ENCODE results near the gene DOCK3.
"Not testable (repeated sequence)": the region's sequence is repeated elsewhere in the genome, so short reads cannot be mapped to it uniquely, and the experiment has no call there.

DOCK3 gene

DNA sequence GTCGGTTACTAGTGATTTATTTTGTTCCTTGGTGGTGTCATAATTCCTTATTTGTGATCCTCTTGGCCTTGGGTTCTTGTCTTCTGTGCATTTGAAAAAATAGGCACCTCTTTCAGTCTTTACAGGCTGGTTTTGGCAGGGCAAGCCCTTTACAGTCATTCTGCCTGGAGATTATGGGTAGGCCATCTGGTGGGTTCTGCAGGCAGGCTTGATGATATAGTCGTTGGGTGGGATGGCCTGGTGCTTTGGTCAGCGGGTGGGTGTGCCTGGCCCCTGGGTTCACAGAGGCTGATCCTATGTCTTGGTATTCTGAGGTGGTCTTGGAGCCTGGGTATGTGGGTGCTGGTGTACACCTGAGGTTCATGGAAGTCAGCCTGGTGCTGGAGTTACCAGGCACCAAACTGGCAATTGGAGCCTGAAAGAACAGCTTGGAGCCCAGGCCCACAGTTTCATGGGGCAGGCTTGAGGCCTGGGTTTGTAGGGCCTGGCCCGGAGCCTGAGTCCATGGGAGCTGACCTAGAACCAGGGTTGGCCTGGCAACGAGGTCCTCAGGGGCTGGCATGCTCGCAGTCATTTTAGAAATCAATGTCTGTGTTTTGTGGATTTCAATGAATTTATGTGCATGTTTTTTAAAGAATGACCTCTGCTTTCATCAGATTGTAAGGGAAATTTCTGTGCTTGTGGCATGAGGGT is 63.3 kb downstream of the DOCK3 start:
- in situ Hi-C loops (cut with HindIII; ENCODE audit: low pct_ligation_motif_present, low pct_unique_long_range_greater_than_20kb, low sequenced_read_pairs) = no loop called here
- no peak for DNase-seq

- no peak for DNase-seq
- in situ Hi-C loops (cut with HindIII; ENCODE audit: low pct_ligation_motif_present, low pct_unique_long_range_greater_than_20kb, low sequenced_read_pairs) = no loop called here
Measured at GRCh38 chr3:50743643-50744042, 68.9 kb downstream of the DOCK3 start.

DNA sequence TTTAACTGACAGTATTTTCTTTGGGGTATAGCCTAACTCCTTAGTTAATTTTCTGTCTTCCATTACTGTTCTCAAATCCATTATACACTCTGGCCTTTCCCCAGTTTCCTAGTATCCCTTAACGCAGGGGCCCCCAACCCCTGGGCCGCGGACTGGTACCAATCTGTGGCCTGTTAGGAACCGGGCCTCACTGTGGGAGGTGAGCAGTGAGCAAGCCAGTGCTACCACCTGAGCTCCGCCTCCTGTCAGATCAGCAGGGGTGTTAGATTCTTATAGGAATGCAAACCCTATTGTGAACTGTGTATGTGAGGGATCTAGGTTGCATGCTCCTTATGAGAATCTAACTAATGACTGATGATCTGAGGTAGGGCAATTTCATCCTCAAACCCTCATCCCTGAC is 75.1 kb downstream of the DOCK3 start:
- no peak for DNase-seq
- in situ Hi-C loops (cut with HindIII; ENCODE audit: low pct_ligation_motif_present, low pct_unique_long_range_greater_than_20kb, low sequenced_read_pairs) = no loop called here

DNA sequence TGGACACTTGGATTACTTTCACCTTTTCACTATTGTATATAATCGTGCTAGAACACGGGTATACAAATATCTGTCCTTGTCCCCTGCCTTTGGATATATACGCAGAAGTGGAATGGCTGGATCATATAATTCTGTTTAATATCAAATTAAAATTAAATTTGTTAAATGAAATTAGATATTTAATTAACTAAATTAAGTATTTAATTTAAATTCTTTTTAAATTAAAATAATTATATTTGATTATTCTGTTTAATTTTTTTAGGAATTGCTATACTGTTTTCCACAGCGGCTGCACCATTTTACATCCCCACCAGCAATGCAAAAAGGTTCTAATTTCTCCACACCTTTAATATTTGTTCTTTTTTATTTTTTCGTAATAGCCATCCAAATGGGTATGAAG is 84.3 kb downstream of the DOCK3 start:
- no peak for DNase-seq
- in situ Hi-C loops (cut with HindIII; ENCODE audit: low pct_ligation_motif_present, low pct_unique_long_range_greater_than_20kb, low sequenced_read_pairs) = no loop called here

GRCh38 chr3:50777680-50778079 is 103.0 kb downstream of the DOCK3 start:
- in situ Hi-C loops (cut with HindIII; ENCODE audit: low pct_ligation_motif_present, low pct_unique_long_range_greater_than_20kb, low sequenced_read_pairs) = no loop called here
- no peak for DNase-seq

DNA sequence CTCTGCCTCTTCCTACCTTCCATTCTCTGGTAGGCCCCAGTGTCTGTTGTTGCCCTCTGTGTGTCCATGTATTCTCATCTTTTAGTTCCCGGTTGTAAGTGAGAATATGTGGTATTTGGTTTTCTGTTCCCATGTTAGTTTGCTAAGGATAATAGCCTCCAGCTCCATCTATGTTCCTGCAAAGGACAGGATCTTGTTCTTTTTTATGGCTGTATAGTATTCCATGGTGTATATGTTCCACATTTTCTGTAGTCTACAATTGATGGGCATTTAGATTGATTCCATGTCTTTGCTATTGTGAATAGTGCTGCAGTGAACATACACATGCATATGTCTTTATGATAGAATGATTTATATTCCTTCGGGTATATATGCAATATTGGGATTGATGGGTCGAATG is 107.0 kb downstream of the DOCK3 start:
- DNase-seq; in situ Hi-C loops (cut with HindIII; ENCODE audit: low pct_ligation_motif_present, low pct_unique_long_range_greater_than_20kb, low sequenced_read_pairs): not testable (repeated sequence)

GRCh38 chr3:50786631-50787030 is 111.9 kb downstream of the DOCK3 start:
- in situ Hi-C loops (cut with HindIII; ENCODE audit: low pct_ligation_motif_present, low pct_unique_long_range_greater_than_20kb, low sequenced_read_pairs) = no loop called here
- no peak for DNase-seq

DNA sequence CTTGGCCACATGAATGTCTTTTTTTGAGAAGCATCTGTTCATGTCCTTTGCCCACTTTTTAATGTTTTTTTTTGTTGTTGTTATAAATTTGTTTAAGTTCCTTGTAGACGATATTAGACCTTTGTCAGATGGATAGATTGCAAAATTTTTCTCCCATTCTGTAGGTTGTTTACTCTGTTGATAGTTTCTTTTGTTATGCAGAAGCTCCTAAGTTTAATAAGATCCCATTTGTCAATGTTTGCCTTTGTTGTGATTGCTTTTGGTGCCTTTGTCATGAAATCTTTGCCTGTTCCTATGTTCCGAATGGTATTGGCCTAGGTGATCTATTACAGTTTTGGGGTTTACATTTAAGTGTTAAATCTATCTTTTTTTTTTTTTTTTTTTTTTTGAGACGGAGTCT is 116.2 kb downstream of the DOCK3 start:
- DNase-seq; in situ Hi-C loops (cut with HindIII; ENCODE audit: low pct_ligation_motif_present, low pct_unique_long_range_greater_than_20kb, low sequenced_read_pairs): not testable (repeated sequence)

GRCh38 chr3:50792568-50792967 is 117.8 kb downstream of the DOCK3 start:
- DNase-seq = no peak
- in situ Hi-C loops (cut with HindIII; ENCODE audit: low pct_ligation_motif_present, low pct_unique_long_range_greater_than_20kb, low sequenced_read_pairs) = no loop called here

DNA sequence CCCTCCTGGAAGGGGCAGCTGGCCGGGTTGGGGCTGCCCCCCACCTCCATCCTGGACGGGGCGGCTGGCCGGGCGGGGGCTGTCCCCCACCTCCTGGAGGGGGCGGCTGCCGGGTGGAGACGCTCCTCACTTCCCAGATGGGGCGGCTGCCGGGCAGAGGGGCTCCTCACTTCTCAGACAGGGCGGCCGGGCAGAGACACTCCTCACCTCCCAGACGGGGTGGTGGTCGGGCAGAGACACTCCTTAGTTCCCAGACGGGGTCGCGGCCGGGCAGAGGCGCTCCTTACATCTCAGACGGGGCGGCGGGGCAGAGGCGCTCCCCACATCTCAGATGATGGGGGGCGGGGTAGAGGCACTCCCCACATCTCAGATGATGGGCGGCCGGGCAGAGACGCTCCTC is 129.1 kb downstream of the DOCK3 start:
- in situ Hi-C loops (cut with HindIII; ENCODE audit: low pct_ligation_motif_present, low pct_unique_long_range_greater_than_20kb, low sequenced_read_pairs); DNase-seq: not testable (repeated sequence)

DNA sequence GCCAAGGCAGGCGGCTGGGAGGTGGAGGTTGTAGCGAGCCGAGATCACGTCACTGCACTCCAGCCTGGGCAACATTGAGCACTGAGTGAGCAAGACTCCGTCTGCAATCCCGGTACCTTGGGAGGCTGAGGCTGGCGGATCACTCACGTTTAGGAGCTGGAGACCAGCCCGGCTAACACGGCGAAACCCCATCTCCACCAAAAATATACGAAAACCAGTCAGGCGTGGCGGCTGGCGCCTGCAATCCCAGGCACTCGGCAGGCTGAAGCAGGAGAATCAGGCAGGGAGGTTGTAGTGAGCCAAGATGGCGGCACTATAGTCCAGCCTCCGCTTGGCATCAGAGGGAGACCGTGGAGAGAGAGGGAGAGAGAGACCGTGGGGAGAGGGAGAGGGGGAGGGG is 129.6 kb downstream of the DOCK3 start:
- DNase-seq; in situ Hi-C loops (cut with HindIII; ENCODE audit: low pct_ligation_motif_present, low pct_unique_long_range_greater_than_20kb, low sequenced_read_pairs): not testable (repeated sequence)

DNA sequence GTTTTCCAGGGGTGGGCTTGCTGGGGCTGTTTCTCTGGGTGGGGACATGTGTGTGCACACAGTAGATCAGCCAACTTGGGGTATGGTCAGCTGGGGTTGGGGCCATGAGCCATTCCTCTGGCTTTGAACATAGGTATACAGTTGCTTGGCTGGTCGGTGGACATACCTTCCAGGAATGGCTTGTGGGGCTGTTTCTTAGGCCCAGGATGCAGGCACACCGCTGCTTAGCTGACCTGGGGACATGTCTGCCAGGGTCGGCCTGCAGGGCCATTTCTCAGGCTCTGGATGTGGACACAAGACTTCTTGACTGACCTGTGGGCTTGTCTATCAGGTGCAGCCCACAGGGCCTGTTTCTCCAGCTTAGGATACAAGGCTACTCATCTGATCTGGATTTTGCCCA is 130.6 kb downstream of the DOCK3 start:
- no peak for DNase-seq
- in situ Hi-C loops (cut with HindIII; ENCODE audit: low pct_ligation_motif_present, low pct_unique_long_range_greater_than_20kb, low sequenced_read_pairs) = no loop called here

- DNase-seq = no peak
- in situ Hi-C loops (cut with HindIII; ENCODE audit: low pct_ligation_motif_present, low pct_unique_long_range_greater_than_20kb, low sequenced_read_pairs) = no loop called here
Measured at GRCh38 chr3:50806031-50806430, 131.3 kb downstream of the DOCK3 start.

GRCh38 chr3:50806806-50807205 is 132.1 kb downstream of the DOCK3 start:
- DNase-seq = no peak
- in situ Hi-C loops (cut with HindIII; ENCODE audit: low pct_ligation_motif_present, low pct_unique_long_range_greater_than_20kb, low sequenced_read_pairs) = no loop called here

DNA sequence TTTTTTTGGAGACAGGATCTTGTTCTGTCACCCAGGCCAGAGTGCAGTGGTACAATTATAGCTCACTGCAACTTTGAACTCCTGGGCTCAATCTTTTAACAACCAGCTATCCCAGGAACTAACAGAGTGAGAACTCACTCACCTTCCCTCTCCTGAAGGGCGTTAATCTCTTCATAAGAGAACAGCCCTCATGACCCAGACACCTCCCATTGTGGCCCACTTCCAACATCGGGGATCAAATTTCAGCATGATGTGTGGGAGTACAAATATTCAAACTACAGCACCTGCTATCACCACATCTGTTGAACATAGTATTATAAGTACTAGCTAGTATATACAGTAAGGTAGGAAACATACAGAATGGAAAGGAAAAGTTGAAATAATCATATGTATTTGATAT is 132.5 kb downstream of the DOCK3 start:
- in situ Hi-C loops (cut with HindIII; ENCODE audit: low pct_ligation_motif_present, low pct_unique_long_range_greater_than_20kb, low sequenced_read_pairs) = no loop called here
- DNase-seq = no peak

DNA sequence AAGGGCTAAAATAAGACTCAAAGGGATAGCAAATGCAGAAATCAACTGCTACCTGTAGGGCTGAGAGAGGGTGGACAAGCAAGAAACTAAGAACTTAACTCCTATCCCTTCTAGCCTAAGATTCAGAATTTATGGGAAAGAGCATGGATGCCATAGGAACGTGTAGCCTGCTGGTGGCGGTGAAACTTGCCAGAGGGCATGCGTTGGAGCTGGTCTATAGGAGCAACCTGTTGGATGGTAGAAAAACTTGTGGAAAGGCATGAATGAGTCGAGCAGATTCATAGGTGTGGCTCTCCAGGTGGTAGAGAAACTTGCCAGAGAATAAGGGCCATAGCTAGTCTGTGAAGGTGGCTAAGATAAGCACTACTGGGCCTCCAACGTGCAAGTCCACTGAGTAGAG is 137.2 kb downstream of the DOCK3 start:
- DNase-seq = no peak
- in situ Hi-C loops (cut with HindIII; ENCODE audit: low pct_ligation_motif_present, low pct_unique_long_range_greater_than_20kb, low sequenced_read_pairs) = no loop called here

DNA sequence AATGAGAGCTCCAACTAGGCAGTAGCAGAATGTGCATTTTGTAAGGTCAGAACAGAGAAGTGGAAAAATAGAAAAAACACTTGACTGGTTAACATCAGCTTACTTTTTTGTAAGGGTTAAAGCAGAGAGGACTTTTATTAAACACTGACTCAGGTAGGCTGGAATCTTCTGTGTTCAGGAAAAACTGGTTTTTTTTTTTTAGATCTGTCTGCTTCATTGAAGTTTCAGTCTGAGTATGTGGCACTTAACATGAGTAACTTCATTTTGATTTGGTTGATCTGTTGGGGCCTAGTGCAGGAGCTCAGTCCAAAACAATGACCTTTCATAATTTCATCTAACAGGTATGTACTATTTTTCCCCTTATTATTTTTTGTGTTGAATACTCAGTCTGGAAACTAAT is 141.1 kb downstream of the DOCK3 start:
- in situ Hi-C loops (cut with HindIII; ENCODE audit: low pct_ligation_motif_present, low pct_unique_long_range_greater_than_20kb, low sequenced_read_pairs) = no loop called here
- DNase-seq = no peak

DNA sequence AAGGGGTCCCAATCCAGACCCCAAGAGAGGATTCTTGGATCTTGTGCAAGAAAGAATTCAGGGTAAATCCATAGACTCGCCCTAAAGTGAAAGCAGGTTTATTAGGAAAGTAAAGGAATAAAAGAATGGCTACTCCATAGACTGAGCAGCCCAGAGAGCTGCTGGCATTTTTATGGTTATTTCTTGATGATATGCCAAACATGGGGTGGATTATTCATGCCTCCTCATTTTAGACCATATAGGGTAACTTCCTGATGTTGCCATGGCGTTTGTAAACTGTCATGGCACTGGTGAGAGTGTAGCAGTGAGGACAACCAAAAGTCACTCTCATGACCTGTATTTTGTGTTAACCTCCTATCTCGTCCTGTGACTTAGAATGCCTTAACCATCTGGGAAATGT is 142.2 kb downstream of the DOCK3 start:
- in situ Hi-C loops (cut with HindIII; ENCODE audit: low pct_ligation_motif_present, low pct_unique_long_range_greater_than_20kb, low sequenced_read_pairs) = no loop called here
- DNase-seq = no peak

GRCh38 chr3:50817756-50818529 is 143.2 kb downstream of the DOCK3 start:
- no peak for DNase-seq
- in situ Hi-C loops (cut with HindIII; ENCODE audit: low pct_ligation_motif_present, low pct_unique_long_range_greater_than_20kb, low sequenced_read_pairs) = no loop called here

- in situ Hi-C loops (cut with HindIII; ENCODE audit: low pct_ligation_motif_present, low pct_unique_long_range_greater_than_20kb, low sequenced_read_pairs) = no loop called here
- no peak for DNase-seq
Measured at GRCh38 chr3:50819882-50820281, 145.2 kb downstream of the DOCK3 start.

Data from ACHN (cell line).